GM21723 (cell line): ENCODE data around the gene PGAP1.

ENCODE experiments used
- ATAC-seq: cut with Tn5 transposase; IDR thresholded peaks from one replicate; pipeline ENCODE4 v1.9.1; 2021; ENCODE audit warnings: mild to moderate bottlenecking, moderate library complexity; ENCODE audit not compliant: unreplicated experiment

Gene PGAP1, protein sequence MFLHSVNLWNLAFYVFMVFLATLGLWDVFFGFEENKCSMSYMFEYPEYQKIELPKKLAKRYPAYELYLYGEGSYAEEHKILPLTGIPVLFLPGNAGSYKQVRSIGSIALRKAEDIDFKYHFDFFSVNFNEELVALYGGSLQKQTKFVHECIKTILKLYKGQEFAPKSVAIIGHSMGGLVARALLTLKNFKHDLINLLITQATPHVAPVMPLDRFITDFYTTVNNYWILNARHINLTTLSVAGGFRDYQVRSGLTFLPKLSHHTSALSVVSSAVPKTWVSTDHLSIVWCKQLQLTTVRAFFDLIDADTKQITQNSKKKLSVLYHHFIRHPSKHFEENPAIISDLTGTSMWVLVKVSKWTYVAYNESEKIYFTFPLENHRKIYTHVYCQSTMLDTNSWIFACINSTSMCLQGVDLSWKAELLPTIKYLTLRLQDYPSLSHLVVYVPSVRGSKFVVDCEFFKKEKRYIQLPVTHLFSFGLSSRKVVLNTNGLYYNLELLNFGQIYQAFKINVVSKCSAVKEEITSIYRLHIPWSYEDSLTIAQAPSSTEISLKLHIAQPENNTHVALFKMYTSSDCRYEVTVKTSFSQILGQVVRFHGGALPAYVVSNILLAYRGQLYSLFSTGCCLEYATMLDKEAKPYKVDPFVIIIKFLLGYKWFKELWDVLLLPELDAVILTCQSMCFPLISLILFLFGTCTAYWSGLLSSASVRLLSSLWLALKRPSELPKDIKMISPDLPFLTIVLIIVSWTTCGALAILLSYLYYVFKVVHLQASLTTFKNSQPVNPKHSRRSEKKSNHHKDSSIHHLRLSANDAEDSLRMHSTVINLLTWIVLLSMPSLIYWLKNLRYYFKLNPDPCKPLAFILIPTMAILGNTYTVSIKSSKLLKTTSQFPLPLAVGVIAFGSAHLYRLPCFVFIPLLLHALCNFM

DNA sequence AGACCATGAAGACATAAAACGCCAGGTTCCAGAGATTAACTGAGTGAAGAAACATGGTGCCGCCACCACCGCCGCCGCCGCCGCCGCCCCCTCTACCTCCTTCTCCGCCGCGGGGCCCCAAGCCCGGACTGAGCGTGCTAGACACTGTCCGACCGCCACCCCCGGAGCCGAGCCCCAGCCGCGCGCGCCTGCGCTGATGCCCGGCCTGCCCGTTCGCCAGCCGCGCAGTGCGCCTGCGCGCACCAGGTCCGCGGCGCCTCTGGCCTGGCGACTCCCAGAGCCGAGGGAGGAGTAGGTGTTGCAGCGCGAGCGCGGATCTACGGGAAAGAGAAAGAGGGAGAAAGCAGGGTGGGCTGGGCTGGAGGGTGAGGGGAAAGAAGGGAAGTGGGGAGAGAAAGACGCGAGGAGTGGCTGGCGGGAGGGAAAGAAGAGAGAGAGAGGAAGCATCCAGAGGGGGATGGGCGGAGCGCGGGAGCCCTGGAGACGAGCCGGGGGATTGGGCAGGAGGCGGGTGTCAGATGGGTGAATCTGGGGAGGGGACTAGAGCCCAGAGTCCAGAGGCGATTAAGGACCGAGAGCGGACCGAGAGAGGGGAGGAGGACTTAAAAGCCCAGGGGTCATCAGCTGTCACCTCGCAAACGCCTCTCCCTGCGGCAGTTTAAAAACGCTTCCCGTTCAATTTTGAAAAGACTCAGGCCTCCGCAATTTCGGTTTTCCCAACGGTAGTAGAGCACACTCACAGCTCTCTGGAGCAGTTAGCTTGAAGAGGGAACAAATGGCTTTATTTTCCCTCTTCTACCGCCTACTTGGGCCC, at the start of gene PGAP1:
Gene PGAP1 (minus strand): TSS at position 146 of the 814 bp plus-strand sequence. CDS start 91 bp downstream, at position 55.
- ATAC-seq: peak; percentile 89

DNA sequence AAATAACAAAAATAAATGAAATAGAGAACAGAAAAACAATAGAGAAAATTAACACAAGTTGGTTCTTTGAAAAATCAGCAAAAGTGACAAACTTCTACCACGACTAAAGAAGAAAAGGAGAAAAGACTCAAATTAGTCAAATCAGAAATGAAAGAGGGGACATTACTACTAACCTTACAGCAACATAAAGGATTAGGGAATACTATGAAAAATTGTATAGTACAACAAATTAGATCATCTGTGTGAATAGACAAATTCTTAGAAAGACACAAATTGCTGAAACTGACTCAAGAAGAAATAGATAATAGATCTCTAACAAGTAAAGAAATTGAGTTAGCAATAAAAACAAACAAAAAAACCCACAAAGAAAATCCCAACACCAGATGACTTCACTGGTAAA, 48.5 kb upstream of the PGAP1 start:
- no peak for ATAC-seq

GRCh38 chr2:196971574-196972279, 45.2 kb upstream of the PGAP1 start:
- no peak for ATAC-seq

DNA sequence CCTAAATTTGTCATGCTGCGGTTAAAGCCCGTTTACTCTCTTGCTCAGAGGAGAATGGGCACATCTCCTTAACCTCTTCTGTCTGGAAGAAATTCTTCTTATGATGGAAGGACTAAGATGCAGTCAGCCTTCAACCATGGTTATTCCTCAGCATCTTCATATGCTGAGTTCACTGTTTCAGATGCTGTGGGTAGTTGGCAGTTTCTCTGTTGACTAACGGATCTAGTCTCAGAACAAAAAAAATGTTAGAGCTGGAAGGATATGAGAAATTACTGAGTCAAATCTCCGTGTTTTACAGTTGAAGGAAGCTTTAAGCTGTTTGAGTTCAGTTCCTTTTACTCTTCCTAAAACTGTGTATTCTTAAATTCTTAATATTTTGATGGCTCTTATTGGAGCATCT, 43.6 kb upstream of the PGAP1 start:
- ATAC-seq: no peak

- ATAC-seq: no peak
Observed at GRCh38 chr2:196968516-196968915, 42.0 kb upstream of the PGAP1 start.

GRCh38 chr2:196967775-196968174, 41.3 kb upstream of the PGAP1 start:
- ATAC-seq: no peak

GRCh38 chr2:196967116-196967515, 40.6 kb upstream of the PGAP1 start:
- ATAC-seq: no peak

DNA sequence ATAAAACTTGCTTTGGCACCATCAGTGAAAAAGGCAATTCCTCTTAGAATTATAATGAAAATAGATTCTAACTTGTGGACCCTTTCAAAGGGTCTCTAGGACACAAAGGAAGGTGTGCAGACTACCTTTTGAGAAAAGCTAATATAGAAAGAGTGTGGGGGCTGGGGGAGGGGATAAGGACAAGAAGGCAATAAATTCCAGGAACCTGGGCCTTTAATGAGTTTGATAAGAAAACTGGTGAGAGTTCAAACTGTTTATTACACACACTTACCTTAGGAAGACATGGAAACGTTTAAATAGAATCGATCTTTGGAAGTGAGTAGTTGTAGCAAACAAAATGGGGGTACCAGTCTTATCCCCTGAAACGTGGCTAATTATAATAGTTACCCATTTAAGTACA, 39.6 kb upstream of the PGAP1 start:
- ATAC-seq: no peak

- no peak for ATAC-seq
Observed at GRCh38 chr2:196965651-196966050, 39.1 kb upstream of the PGAP1 start.

GRCh38 chr2:196963961-196964360, 37.5 kb upstream of the PGAP1 start:
- ATAC-seq: no peak

DNA sequence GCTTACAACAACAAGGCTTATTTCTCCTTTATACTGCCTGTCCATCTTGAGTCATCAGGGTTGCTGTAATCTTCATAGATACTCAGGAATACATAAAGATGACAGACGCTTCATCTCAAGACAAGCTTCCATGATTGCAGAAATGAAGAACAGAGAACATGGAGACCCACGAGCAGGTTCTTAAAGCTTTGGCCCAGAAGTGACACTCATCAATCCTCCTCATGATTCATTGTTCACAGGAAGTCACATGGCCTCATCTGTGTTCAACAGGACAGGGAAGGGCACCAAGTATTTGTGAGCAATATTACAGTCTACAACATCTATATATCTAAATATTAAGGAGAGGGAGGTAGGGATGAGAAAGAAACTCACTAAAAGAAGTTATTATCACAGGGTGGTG, 36.5 kb upstream of the PGAP1 start:
- no peak for ATAC-seq

DNA sequence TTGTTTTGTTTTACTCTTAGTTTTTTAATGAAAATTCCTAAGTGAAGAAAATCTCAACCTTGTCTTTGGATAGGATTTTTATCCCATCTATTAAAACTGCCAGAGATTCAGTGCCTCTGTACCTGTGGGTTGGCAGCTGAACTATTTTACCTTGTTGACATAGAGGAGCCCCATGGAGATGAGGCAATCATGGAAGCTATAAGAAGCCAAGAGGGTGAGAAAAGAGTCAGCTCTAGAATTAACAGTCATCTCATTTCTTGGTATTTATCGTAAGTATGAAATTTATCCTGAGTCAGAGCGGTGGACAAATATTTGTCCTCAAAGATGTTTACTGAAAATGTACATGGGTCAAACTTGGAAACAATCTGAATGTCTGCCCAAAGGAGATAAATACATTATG, 35.8 kb upstream of the PGAP1 start:
- no peak for ATAC-seq

DNA sequence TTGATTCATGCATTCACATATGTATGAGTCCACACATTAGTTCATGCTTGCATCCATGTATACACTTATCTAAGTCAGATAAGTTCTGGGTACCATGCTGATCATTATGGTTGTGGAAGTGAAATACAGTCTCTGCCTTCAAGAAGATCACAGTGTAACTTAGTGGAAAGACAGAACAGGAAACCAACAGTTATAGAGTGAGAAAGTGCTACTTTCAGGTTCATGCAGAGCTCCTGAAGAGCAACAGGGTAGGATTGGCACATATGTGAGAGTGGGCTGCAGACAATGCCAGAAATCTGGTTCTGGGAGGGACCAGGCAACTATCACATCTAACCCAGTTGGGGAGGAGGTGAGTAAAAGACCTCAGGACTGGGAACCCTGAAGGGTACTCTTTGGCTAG, 35.4 kb upstream of the PGAP1 start:
- ATAC-seq: peak; percentile 98

- ATAC-seq: no peak
Observed at GRCh38 chr2:196959734-196960338, 33.3 kb upstream of the PGAP1 start.

GRCh38 chr2:196959281-196959680, 32.8 kb upstream of the PGAP1 start:
- no peak for ATAC-seq

DNA sequence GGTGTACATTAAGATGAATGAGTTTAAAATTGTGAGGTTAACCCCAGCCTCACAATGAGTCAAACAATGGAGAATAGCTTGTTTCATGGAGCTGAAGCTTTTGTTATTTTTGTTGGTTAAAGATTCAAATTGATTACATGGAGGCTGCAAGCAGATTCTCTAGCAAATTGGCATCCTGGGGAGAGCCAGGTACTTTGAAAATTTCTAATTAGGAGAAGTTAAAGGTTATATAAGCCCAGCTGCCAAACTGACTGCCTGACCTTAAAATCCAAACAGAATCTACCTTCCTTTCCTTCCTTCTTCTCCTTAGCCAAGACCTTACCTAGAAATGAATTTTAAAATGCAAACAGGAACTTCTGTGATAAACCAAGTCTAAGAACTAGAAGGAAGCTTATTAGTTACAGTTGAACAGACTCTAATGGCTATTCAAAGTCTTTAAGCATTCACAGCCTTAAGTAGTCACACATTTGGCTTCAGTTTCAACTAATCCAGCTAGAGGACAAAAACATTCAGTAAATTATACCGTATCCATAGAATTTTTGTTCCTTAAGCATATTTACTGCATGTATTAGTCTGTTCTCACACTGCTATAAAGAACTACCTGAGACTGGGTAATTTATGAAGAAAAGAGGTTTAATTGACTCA, 31.5 kb upstream of the PGAP1 start:
- ATAC-seq: no peak

- no peak for ATAC-seq
Observed at GRCh38 chr2:196957442-196957841, 30.9 kb upstream of the PGAP1 start.

- no peak for ATAC-seq
Observed at GRCh38 chr2:196956069-196956468, 29.6 kb upstream of the PGAP1 start.

GRCh38 chr2:196955036-196955435, 28.5 kb upstream of the PGAP1 start:
- ATAC-seq: no peak

DNA sequence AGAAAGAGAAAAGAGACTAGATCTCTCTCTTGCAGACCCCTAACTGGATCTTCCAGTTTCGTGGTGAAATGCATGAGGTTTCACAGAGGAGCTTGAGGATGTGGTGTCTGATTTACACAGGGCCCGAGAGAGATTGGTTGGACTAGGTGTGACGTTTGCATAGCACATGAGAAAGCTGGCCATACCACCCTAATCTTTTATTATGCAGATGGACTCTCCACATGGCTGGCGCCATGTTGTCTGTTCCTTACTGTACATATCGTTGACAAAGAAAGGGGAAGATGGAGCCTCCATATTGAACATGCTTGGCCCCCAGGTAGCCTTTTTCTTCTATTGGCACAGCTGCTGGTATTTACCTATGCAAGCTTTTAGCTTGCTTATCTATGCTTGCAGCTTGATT, 27.5 kb upstream of the PGAP1 start:
- no peak for ATAC-seq
